ENCODE data around the gene TRAF6.

GRCh38 chr11:36558571-36559413 is 48.7 kb upstream of the TRAF6 start:
- TF ChIP-seq CTCF (IDR thresholded peaks at IDR 0.05) = no peak
- TF ChIP-seq EZH2 (IDR thresholded peaks at IDR 0.05; ENCODE audit: borderline replicate concordance, insufficient read depth, low read depth, low read length, poor library complexity, severe bottlenecking) = no peak

Data from B cell (primary cell).